Gastrocnemius medialis (tissue), 4 donors: Measurements from ENCODE around the gene NFATC3. TPM values are rescaled to one million over a fixed set of nuclear protein-coding genes. Genes with fewer than 3 reads are reported as not detected.

Source experiments
- ATAC-seq, 2 donors: fragments of 150-250 bp; one replicate each; pipeline ENCODE4 v1.9.1; 2016
- DNase-seq, 2 donors: peaks; one replicate each; pipeline ENCODE4 v3.0.0-alpha.2; 2019
- H3K27ac ChIP-seq, 4 donors: fragments of 200-600 bp; sonication (generic); 1 replicate in 1 of 4; 2 replicates in 3 of 4; pipeline ENCODE4 v1.5.1; 2016 to 2018; ENCODE audit warnings: mild to moderate bottlenecking in 2 of 4, moderate library complexity in 1 of 4
- H3K27me3 ChIP-seq, 3 donors: fragments of 200-600 bp; sonication (generic) in 2 of 3; 1 replicate in 1 of 3; 2 replicates in 2 of 3; pipeline versions ENCODE4 v1.5.1 to v1.6.0; 2016 to 2019; ENCODE audit warnings: mild to moderate bottlenecking in 1 of 3, moderate library complexity in 1 of 3
- H3K36me3 ChIP-seq, 2 donors: fragments of 200-600 bp; sonication (generic) in 1 of 2; one replicate each; pipeline ENCODE4 v1.5.1; 2017 to 2018
- H3K4me1 ChIP-seq, 2 donors: fragments of 200-600 bp; sonication (generic) in 1 of 2; one replicate each; pipeline ENCODE4 v1.5.1; 2016 to 2017; ENCODE audit warnings: mild to moderate bottlenecking in 2 of 2
- H3K4me3 ChIP-seq, 4 donors: fragments of 200-600 bp; sonication (generic) in 3 of 4; 1 replicate in 1 of 4; 2 replicates in 3 of 4; pipeline ENCODE4 v1.5.1; 2016 to 2019; ENCODE audit warnings: mild to moderate bottlenecking in 2 of 4
- H3K9me3 ChIP-seq, 3 donors: fragments of 200-600 bp; sonication (generic) in 2 of 3; 1 replicate in 1 of 3; 2 replicates in 2 of 3; pipeline ENCODE4 v1.5.1; 2016 to 2019
- POLR2A ChIP-seq, 2 donors: fragments of 450-650 bp; IDR thresholded peaks; one replicate each; pipeline ENCODE4 v1.6.1; 2017; ENCODE audit warnings: antibody characterized with exemption in 2 of 2, mild to moderate bottlenecking in 2 of 2, moderate library complexity in 2 of 2
- in situ Hi-C, 4 donors: fragments of 200-750 bp; cut with MboI; loops; one replicate each; pipeline versions ENCODE4 v1.15.0 to v1.8.0; 2017; ENCODE audit warnings: low sequenced_read_pairs in 4 of 4
- intact Hi-C: fragments of 100-400 bp; cut with DNase I; formaldehyde crosslinking; loops from one replicate; pipeline ENCODE4 v1.15.1; 2023; ENCODE audit warnings: low total_unique reads
- total RNA-seq, 4 donors: library from RNA; depleted of rRNA; stranded (reverse); fragments of >200 nt; gene quantifications; one replicate each; pipeline versions ENCODE4 v1.1.0 to v1.2.3, GENCODE V29; 2016
- TF ChIP-seq, protein P1 (sequence below), 5 experiments: fragments of 450-650 bp in 3 of 5; fragments of 200-600 bp in 2 of 5; sonication (generic) in 2 of 5; IDR thresholded peaks in 4 of 5; conservative IDR thresholded peaks in 1 of 5; 1 replicate in 4 of 5; 2 replicates in 1 of 5; pipeline ENCODE4 v1.5.1; 2016 to 2019; ENCODE audit warnings: antibody characterized with exemption in 5 of 5, mild to moderate bottlenecking in 3 of 5, moderate library complexity in 3 of 5

Gene NFATC3
- total RNA-seq, 4 donors from 2014 or later = 47.9 to 72.7 (median 70.7) TPM

DNA sequence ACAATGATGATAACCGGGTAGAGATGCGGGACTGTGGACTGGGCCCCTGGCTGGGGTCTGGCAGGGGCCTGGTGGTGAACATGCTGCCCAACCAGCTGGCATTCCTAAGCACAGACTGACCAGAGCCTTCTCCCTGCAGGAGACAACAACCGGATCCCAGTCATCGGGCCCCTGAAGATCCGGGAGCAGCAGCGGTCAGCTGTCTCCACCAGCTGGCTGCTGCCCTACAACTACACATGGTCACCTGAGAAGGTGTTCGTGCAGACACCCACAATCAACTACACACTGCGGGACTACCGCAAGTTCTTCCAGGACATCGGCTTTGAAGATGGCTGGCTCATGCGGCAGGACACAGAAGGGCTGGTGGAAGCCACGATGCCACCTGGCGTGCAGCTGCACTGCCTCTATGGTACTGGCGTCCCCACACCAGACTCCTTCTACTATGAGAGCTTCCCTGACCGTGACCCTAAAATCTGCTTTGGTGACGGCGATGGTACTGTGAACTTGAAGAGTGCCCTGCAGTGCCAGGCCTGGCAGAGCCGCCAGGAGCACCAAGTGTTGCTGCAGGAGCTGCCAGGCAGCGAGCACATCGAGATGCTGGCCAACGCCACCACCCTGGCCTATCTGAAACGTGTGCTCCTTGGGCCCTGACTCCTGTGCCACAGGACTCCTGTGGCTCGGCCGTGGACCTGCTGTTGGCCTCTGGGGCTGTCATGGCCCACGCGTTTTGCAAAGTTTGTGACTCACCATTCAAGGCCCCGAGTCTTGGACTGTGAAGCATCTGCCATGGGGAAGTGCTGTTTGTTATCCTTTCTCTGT lies 174.0 kb downstream of the NFATC3 start:
- peak; percentile 15 to 23 for ATAC-seq
- peaks cover 50 to 68% of the 10 kb centered on the region in 2 donors for H3K4me1 ChIP-seq
- no peak overlapping the region for H3K4me3 ChIP-seq
- no peaks in the 10 kb centered on the region for H3K9me3 ChIP-seq
- peak; percentile 73 to 76 for DNase-seq
- TF ChIP-seq POLR2A (IDR thresholded peaks at IDR 0.05) = peak in 1 of 2 donors; percentile 20
- TF ChIP-seq, protein P1, sequence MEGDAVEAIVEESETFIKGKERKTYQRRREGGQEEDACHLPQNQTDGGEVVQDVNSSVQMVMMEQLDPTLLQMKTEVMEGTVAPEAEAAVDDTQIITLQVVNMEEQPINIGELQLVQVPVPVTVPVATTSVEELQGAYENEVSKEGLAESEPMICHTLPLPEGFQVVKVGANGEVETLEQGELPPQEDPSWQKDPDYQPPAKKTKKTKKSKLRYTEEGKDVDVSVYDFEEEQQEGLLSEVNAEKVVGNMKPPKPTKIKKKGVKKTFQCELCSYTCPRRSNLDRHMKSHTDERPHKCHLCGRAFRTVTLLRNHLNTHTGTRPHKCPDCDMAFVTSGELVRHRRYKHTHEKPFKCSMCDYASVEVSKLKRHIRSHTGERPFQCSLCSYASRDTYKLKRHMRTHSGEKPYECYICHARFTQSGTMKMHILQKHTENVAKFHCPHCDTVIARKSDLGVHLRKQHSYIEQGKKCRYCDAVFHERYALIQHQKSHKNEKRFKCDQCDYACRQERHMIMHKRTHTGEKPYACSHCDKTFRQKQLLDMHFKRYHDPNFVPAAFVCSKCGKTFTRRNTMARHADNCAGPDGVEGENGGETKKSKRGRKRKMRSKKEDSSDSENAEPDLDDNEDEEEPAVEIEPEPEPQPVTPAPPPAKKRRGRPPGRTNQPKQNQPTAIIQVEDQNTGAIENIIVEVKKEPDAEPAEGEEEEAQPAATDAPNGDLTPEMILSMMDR (IDR thresholded peaks at IDR 0.05 in 4 of 5, conservative IDR thresholded peaks at IDR 0.05 in 1 of 5) = no peak
- intact Hi-C loops = no loop called here
- peak overlapping the region; percentile 95 to 100 (median 99) for H3K27ac ChIP-seq
- in situ Hi-C loops = loop anchor here in 2 of 4 donors (5.0 kb wide), 1 partner anchor 68 kb away; no protein-coding TSS in a partner anchor
- peaks cover 0 to 39% of the 10 kb centered on the region in 2 donors for H3K36me3 ChIP-seq
- no peaks in the 10 kb centered on the region for H3K27me3 ChIP-seq

DNA sequence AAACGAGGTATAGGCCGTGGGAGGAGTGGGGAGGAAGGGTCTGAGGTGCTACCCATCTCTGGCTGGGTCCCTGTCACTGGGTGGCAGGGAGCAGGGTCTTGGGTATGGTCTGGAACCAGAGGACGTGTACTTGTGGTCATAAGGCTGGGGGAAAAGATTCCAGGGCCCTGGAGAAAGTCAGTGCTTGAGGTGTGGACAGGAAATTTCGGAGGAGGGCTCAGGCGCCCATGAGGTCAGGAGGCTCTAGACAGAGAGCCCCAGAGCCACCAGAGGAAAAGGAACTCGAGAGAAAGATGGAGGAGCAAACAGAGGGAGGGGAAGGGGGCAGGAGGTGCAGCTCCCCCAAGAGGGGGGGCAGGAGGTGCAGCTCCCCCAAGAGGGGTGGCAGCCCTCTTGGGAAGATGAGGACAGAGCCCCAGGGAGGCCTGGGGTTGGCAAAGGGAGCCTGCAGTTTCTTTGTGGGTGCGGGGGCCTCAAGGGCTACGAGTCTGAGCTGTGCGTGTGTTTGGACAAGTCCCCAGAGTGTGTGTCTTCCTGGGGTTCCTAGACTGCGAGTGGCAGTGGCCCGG lies 178.5 kb downstream of the NFATC3 start:
- in situ Hi-C loops (loop anchor here in 2 of 4 donors (5.0 kb wide), 2 partner anchors 64 to 69 kb away; no protein-coding TSS in a partner anchor), intact Hi-C loops (loop anchor here (2.0 to 5.0 kb wide), 2 partner anchors 19 to 49 kb away; partner anchors contain the start of genes PRMT7 and SLC7A6OS)
- no peak for TF ChIP-seq POLR2A (IDR thresholded peaks at IDR 0.05)
- TF ChIP-seq, protein P1 (IDR thresholded peaks at IDR 0.05 in 4 of 5, conservative IDR thresholded peaks at IDR 0.05 in 1 of 5) = no peak
- H3K27ac ChIP-seq = peak overlapping the region; percentile 95 to 100 (median 99)
- H3K4me3 ChIP-seq = peak overlapping the region; percentile 84 to 96 (median 94)
- no peak for ATAC-seq
- no peak for DNase-seq
- H3K27me3 ChIP-seq = no peaks in the 10 kb centered on the region
- peaks cover 0 to 32% of the 10 kb centered on the region in 2 donors for H3K36me3 ChIP-seq
- peaks cover 44 to 69% of the 10 kb centered on the region in 2 donors for H3K4me1 ChIP-seq
- no peaks in the 10 kb centered on the region for H3K9me3 ChIP-seq

DNA sequence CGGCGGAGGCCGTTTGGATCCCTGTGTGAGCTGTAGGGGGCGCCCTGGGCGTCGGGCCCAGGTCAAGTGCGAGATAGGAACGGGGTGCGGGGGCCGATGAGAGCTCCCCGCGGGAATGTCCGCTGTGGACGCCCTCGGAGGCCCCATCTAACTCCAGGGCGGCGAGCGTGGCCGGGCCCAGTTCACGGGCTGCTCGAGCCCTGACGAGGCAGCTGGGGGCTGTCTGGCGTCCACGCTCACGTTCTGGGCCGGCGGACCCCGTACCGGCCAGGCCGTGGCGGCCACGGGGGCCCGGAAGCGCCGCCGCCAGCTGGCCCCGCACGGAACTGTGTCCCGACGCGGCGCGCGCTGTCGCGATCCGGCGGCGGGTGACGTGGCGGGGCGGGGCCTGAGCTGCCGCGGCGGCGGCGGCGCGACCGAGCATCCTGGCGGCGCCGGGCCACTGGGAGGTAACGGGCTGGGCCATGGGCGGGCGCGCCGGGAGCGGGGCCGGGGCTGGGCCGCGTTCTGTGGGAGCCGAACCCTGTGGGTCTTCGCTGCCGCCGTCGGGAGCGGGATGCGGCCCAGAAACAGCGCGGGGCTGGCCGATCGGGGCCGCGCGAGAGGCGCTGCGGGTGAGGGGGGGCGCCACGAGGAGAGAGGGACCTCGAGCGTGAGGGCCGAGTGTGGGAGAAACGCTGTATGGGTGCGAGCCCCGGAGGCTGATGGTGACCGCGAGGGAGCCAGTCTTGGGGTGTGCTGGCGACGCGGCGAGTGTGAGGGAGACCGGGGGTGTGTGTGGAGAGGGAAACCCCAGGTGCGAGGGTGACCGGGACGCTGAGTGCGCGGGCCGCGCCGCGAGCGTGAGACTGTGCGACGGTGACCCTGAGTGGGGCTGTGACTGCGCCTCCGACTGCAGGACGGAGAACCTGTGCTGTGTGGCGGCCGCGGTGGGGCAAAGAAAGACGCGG lies 179.2 kb downstream of the NFATC3 start, which contains the start of gene SLC7A6:
SLC7A6 (plus strand) TSS at position 399 of the 950 bp plus-strand sequence. CDS start 10,201 bp downstream, outside the sequence.
- peaks cover 43 to 69% of the 10 kb centered on the region in 2 donors for H3K4me1 ChIP-seq
- ATAC-seq (peak; percentile 49 to 55), DNase-seq (peak; percentile 53 to 76)
- H3K27me3 ChIP-seq = no peaks in the 10 kb centered on the region
- no peaks in the 10 kb centered on the region for H3K9me3 ChIP-seq
- peaks cover 0 to 35% of the 10 kb centered on the region in 2 donors for H3K36me3 ChIP-seq
- TF ChIP-seq, protein P1 (IDR thresholded peaks at IDR 0.05 in 4 of 5, conservative IDR thresholded peaks at IDR 0.05 in 1 of 5) = peak; percentile 72 to 89 (median 83)
- TF ChIP-seq POLR2A (IDR thresholded peaks at IDR 0.05) = peak; percentile 97 to 99
- H3K4me3 ChIP-seq = peak within 1 kb of the TSS; percentile 84 to 96 (median 94)
- intact Hi-C loops (loop anchor here (2.0 to 5.0 kb wide), 2 partner anchors 18 to 48 kb away; partner anchors contain the start of genes PRMT7 and SLC7A6OS), in situ Hi-C loops (loop anchor here in 2 of 4 donors (5.0 kb wide), 2 partner anchors 63 to 68 kb away; no protein-coding TSS in a partner anchor)
- H3K27ac ChIP-seq = peak within 1 kb of the TSS; percentile 95 to 100 (median 99)
